Amygdala (tissue), 56 donors: ENCODE measurements around the gene ANTKMT.

Source experiments
- DNase-seq, 56 donors: peaks; one replicate each; lab custom pipeline; 2025; lab: John Stamatoyannopoulos, UW

The ANTKMT gene

DNA sequence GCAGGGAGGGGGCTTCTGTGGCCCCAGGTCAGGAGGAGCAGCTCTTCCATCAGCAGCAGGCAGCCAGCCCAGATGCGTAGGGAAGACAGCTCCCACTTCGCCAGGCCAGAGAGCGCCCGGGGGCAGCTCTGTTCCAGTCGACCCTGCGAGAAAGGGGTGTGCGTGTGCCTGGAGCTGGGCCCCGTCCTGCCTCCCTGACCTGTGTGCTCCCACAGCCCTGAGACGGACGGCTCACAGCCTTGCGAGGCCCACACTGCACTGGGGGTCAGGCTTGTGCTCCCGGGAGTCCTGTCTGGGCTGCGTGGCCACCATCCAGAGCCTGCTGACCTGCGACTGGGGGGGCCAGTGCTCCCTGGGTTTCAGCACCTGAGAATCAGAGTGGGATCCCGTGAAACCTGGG lies 39.1 kb downstream of the ANTKMT start:
- no peak for DNase-seq

- no peak for DNase-seq
Measured at GRCh38 chr16:760545-761343, 39.8 kb downstream of the ANTKMT start, which contains the start of gene MSLN. MSLN (plus strand) TSS chr16:760734; CDS start chr16:762681, 1,947 bp downstream.

- no peak for DNase-seq
Measured at GRCh38 chr16:761625-762513, 40.9 kb downstream of the ANTKMT start.

- DNase-seq, result no peak
Measured at GRCh38 chr16:762595-763268, 41.8 kb downstream of the ANTKMT start.

DNA sequence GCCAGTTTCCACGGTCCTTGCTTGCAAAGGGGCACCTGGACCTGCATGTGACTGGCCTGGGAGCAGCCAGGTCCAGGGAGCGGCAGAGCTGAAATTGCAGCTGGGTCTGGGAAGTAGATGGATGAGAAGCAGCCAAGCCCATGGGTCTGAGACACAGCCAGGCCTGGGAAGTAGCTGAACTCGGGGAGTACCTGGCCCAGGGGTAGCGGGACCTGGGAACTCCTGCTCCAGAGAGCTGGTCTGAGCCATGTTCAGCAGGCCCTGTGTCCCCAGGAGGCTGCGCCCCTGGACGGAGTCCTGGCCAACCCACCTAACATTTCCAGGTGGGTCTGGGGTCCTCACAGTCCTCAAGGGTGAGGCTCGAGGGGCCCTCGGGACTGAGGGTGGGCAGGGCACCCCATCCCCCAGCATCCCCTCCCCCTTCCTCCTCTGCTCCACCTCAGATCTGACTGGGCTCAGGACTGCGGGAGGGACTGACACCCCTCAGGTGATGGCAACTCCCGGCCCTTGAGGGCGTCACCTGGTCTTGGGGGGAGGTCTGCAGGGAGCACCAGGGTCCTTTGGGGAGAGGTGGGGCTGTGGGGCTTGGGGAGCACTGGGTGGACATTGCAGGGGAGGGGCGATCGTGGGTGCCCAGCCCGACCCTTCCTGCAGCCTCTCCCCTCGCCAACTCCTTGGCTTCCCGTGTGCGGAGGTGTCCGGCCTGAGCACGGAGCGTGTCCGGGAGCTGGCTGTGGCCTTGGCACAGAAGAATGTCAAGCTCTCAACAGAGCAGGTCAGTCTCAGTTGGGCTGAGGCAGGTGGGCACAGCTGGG lies 42.6 kb downstream of the ANTKMT start:
- no peak for DNase-seq

GRCh38 chr16:764184-764750 lies 43.3 kb downstream of the ANTKMT start:
- no peak for DNase-seq

GRCh38 chr16:764848-765487 lies 44.0 kb downstream of the ANTKMT start:
- DNase-seq, result no peak

- DNase-seq, result no peak
Measured at GRCh38 chr16:765488-765865, 44.5 kb downstream of the ANTKMT start.

- DNase-seq, result no peak
Measured at GRCh38 chr16:766008-766819, 45.3 kb downstream of the ANTKMT start.

DNA sequence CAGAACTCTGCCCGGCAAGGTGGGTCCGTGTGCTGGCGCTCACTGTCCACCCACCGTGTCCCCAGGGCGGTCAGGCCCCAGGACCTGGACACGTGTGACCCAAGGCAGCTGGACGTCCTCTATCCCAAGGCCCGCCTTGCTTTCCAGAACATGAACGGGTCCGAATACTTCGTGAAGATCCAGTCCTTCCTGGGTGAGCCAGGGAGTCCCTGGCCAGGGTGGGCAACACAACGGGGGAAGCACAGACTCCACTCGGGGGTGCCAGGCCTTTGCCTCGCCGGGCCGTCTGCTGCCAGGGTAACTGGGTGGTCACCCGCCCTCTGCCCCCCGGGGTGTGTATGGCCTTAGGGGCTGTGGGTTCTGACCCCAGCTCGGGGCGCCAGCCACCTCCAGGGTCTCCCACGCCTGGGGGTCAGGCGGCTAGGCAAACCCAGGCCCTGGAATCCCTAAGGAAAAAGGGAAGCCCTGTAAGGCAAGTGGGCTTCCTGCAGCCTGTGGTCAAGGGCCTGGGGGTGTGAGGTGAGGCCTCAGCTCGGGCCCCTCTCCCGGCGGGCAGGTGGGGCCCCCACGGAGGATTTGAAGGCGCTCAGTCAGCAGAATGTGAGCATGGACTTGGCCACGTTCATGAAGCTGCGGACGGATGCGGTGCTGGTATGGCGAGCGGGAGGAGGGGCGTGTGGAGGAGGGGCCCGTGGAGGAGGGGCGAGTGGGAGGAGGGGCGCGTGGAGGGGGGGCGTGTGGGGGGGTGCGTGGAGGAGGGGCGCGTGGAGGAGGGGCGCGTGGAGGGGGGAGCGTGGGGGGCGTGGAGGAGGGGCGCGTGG lies 46.1 kb downstream of the ANTKMT start:
- DNase-seq, result no peak

- DNase-seq, result no peak
Measured at GRCh38 chr16:767743-768235, 46.8 kb downstream of the ANTKMT start.

- DNase-seq, result no peak
Measured at GRCh38 chr16:768428-768827, 47.5 kb downstream of the ANTKMT start.

GRCh38 chr16:769184-769784 lies 48.3 kb downstream of the ANTKMT start:
- no peak for DNase-seq

DNA sequence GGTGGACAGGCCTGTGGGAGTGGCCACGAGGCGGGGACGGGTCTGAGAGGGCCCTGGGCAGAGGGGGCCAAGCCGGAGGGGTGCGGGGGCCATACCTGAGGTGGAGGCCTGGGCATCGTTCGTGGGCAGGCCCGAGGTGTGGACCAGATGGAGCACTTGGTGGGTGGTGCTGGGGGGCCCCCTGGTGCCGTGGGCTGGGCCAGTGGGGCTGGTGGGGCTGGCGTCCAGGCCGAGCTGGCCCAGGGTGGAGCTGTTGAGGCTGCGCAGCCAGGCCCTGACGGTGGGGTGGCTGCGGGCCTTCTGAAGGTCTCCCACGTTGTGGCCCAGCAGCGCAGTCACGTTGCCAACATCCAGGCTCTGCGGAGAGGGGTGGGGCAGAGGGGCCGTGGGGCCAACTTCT lies 49.0 kb downstream of the ANTKMT start:
- DNase-seq, result no peak

- DNase-seq, result no peak
Measured at GRCh38 chr16:770411-770810, 49.5 kb downstream of the ANTKMT start.
